GM13977 (cell line): Measurements from ENCODE around the gene SIGLEC7.

ENCODE experiments used
- DNase-seq: peaks from one replicate; pipeline ENCODE4 v3.0.0; 2012; ENCODE audit warnings: low spot score
- in situ Hi-C: fragments of 300-500 bp; cut with MboI; formaldehyde crosslinking; loops from one replicate; pipeline ENCODE4 v1.12.0; 2022; ENCODE audit warnings: low sequenced_read_pairs, low pct_unique_long_range_greater_than_20kb, mixed read lengths, inconsistent platforms; ENCODE audit not compliant: unreplicated experiment
- TF ChIP-seq, protein P1 (sequence below): IDR thresholded peaks from 2 replicates; pipeline ENCODE4 v1.5.1; 2012; ENCODE audit warnings: mild to moderate bottlenecking, control low read depth; ENCODE audit not compliant: insufficient read depth; ENCODE audit errors: extremely low read depth, missing control alignments

The SIGLEC7 gene

DNA sequence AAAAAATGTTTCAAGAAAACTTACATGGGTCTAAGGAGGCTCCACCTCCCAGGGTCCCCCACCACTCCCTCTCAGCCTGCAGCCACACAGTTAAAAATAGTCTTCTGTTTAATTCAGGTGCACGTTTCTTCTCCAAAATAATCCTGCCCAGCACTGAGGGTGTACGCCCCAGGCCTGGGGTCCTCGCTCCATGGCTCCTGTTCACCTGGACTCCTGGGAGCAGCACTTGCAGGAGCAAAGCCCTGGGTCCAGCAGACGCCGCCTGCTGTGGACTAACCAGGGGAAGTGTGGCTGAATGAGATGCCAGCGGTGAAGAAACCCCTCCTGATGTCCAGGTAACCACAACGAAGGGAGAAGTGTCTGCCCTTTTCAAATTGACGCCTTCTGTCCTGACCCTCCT lies 41.5 kb downstream of the SIGLEC7 start:
- TF ChIP-seq, protein P1, sequence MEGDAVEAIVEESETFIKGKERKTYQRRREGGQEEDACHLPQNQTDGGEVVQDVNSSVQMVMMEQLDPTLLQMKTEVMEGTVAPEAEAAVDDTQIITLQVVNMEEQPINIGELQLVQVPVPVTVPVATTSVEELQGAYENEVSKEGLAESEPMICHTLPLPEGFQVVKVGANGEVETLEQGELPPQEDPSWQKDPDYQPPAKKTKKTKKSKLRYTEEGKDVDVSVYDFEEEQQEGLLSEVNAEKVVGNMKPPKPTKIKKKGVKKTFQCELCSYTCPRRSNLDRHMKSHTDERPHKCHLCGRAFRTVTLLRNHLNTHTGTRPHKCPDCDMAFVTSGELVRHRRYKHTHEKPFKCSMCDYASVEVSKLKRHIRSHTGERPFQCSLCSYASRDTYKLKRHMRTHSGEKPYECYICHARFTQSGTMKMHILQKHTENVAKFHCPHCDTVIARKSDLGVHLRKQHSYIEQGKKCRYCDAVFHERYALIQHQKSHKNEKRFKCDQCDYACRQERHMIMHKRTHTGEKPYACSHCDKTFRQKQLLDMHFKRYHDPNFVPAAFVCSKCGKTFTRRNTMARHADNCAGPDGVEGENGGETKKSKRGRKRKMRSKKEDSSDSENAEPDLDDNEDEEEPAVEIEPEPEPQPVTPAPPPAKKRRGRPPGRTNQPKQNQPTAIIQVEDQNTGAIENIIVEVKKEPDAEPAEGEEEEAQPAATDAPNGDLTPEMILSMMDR = no peak
- in situ Hi-C loops = no loop called here
- DNase-seq = no peak

DNA sequence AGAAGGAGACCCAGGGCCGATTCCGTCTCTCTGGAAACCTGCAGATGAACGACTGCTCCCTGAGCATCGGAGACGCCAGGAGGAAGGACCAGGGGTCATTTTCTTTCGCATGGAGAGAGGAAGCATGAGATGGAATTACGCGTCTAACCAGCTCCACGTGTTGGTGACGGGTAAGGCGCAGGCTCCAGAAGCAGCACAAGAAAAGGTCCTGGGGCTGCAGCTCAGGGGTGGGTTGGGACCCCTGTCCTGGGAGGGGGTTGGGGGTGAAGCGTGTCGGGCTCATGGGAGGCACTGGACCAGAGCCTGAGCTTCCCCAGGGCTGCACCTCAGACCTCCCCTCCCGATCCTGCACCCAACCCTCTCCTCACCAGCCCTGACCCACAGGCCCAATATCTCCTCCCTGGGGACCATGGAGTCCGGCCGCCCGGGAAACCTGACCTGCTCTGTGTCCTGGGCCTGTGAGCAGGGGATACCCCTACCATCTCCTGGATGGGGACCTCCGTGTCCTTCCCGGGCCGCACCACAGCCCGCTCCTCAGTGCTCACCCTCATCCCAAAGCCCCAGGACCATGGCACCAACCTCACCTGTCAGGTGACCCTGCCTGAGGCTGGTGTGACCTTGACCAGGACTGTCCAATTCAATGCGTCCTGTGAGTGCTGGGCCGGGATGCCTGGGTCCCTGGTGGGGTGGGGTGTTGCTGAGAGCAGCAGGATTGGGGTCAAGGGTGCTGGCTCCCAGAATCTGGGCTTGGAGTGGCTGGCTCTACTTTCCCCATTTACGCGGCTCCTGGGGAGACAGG lies 43.2 kb downstream of the SIGLEC7 start:
- TF ChIP-seq, protein P1 = no peak
- no peak for DNase-seq
- in situ Hi-C loops = no loop called here

DNA sequence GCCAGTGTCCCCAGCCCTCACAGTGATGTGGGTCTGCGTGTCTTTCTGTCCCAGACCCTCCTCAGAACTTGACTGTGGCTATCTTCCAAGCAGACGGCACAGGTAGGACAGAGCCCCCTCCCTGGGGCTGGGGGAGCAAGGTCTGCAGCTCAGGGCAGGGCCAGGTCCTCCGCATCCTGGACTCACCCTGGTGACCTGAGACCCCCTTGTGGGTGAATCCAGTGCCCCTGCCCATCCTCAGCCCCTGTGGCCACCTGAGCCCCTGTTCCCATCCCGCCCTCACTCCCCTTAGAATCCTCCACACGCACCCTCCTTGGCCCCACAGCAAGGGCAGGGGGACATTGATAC lies 43.7 kb downstream of the SIGLEC7 start:
- in situ Hi-C loops = no loop called here
- DNase-seq = no peak
- TF ChIP-seq, protein P1 = no peak

DNA sequence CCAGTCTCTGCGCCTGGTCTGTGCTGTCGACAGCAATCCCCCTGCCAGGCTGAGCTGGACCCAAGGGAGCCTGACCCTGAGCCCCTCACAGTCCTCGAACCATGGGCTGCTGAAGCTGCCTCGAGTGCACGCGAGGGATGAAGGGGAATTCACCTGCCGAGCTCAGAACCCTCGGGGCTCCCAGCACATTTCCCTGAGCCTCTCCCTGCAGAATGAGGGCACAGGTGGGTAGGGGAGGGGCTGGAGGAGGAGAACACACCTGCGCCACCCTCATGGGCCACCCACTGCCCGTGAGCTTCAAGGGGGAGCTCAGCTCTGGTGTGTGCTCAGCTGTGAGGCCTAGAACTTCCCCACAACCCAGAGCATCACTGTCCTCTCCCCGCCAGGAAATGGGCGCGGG lies 44.2 kb downstream of the SIGLEC7 start:
- TF ChIP-seq, protein P1 = no peak
- no peak for DNase-seq
- in situ Hi-C loops = no loop called here

DNA sequence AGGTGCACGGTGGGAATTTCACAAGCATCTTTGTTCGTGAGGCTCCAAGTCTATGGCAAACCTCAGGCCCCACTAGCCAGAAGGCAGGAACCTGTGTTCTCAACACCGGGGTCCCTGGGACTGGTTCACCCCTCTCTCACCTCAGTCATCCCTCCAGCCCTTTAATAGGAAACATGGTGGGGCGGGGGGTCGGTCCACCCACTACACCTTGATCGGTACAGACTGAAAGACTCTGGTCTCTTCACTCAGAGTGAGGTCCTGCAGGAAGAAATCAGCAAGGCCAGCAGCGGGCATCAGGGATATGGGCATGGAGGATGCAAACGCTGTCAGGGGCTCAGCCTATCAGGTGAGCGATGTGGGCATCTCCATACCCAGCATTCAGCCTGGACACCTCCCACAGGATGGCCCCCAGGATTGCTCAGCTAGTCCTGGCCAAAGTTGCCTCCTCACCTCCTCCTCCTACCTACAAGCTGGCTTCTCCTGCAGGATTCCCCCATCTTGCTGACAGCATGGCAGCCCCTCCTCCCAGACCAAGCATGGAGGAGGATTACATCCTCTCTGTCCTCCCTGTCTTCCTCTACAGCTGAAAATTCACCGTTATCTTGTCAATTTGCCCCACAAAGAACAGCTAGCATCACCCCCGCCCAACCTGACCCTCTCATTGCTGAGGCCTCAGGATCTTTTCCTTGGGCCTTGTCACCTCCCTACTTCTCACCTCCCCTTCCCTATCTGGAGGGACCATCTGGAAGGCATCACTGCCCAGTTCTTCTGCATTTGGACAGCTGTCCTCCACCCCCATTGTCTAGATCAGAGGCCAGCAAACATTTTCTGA lies 45.5 kb downstream of the SIGLEC7 start:
- TF ChIP-seq, protein P1 = no peak
- no peak for DNase-seq
- in situ Hi-C loops = no loop called here

DNA sequence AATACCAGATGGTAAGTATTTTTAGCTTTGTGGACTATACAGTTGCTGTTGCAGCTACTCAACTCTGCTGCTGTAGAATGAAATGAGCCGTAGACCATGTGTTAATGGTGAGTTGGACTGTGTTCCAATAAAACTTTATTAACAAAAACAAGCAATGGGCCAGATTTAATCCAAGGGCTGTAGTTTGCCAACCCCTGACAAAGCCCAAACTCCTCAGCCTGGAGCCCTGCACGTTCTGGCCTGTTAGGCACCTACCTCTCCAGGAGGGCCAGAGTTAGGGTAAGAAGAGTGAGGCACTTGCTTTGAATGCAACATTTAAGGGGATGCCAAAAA lies 46.1 kb downstream of the SIGLEC7 start:
- in situ Hi-C loops = no loop called here
- DNase-seq = no peak
- TF ChIP-seq, protein P1 = no peak
